ENCODE measurements around the gene NFIA.

The NFIA gene

GRCh38 chr1:61047061-61047460 lies 35.3 kb upstream of the NFIA start:
- no peak for TF ChIP-seq CTCF (IDR thresholded peaks at IDR 0.05; ENCODE audit: unreplicated experiment in 3 of 3)
- Mint-ChIP-seq H3K27ac (no peak overlapping the region), H3K36me3 (ENCODE audit: low read depth) (no peaks in the 10 kb centered on the region), H3K27me3 (ENCODE audit: low read depth) (peaks cover 28% of the 10 kb centered on the region), H3K4me3 (peak overlapping the region in 1 of 3 experiments; percentile 5), H3K4me1 (peaks cover 19% of the 10 kb centered on the region), H3K9me3 (no peaks in the 10 kb centered on the region)

GRCh38 chr1:61049850-61050540 lies 32.4 kb upstream of the NFIA start:
- Mint-ChIP-seq H3K4me1 (peaks cover 37% of the 10 kb centered on the region), H3K4me3 (peak overlapping the region; percentile 83 to 90 (median 88)), H3K36me3 (ENCODE audit: low read depth) (no peaks in the 10 kb centered on the region), H3K27ac (peak overlapping the region; percentile 75 to 91 (median 83)), H3K27me3 (ENCODE audit: low read depth) (peaks cover 39% of the 10 kb centered on the region), H3K9me3 (no peaks in the 10 kb centered on the region)
- peak; percentile 97 to 99 (median 97) for TF ChIP-seq CTCF (IDR thresholded peaks at IDR 0.05; ENCODE audit: unreplicated experiment in 3 of 3)

- Mint-ChIP-seq H3K36me3 (ENCODE audit: low read depth) (no peaks in the 10 kb centered on the region), H3K4me1 (peaks cover 45% of the 10 kb centered on the region), H3K9me3 (no peaks in the 10 kb centered on the region), H3K27me3 (ENCODE audit: low read depth) (peaks cover 44% of the 10 kb centered on the region), H3K27ac (peak overlapping the region; percentile 88 to 100 (median 98)), H3K4me3 (peak overlapping the region; percentile 85 to 92 (median 90))
- TF ChIP-seq CTCF (IDR thresholded peaks at IDR 0.05; ENCODE audit: unreplicated experiment in 3 of 3): no peak
These were observed 31.6 kb upstream of the NFIA start for GRCh38 chr1:61050541-61051442.

GRCh38 chr1:61051443-61051718 lies 31.0 kb upstream of the NFIA start:
- H3K36me3 Mint-ChIP-seq (ENCODE audit: low read depth): no peaks in the 10 kb centered on the region
- peak overlapping the region; percentile 85 to 92 (median 89) for H3K4me3 Mint-ChIP-seq
- H3K4me1 Mint-ChIP-seq: peaks cover 51% of the 10 kb centered on the region
- H3K27me3 Mint-ChIP-seq (ENCODE audit: low read depth): peaks cover 44% of the 10 kb centered on the region
- no peak for TF ChIP-seq CTCF (IDR thresholded peaks at IDR 0.05; ENCODE audit: unreplicated experiment in 3 of 3)
- H3K9me3 Mint-ChIP-seq: no peaks in the 10 kb centered on the region
- peak overlapping the region; percentile 88 to 100 (median 98) for H3K27ac Mint-ChIP-seq

- peak overlapping the region; percentile 88 to 100 (median 98) for H3K27ac Mint-ChIP-seq
- no peak for TF ChIP-seq CTCF (IDR thresholded peaks at IDR 0.05; ENCODE audit: unreplicated experiment in 3 of 3)
- no peaks in the 10 kb centered on the region for H3K36me3 Mint-ChIP-seq (ENCODE audit: low read depth)
- H3K4me3 Mint-ChIP-seq: peak overlapping the region; percentile 85 to 92 (median 89)
- peaks cover 49% of the 10 kb centered on the region for H3K27me3 Mint-ChIP-seq (ENCODE audit: low read depth)
- H3K4me1 Mint-ChIP-seq: peaks cover 56% of the 10 kb centered on the region
- H3K9me3 Mint-ChIP-seq: no peaks in the 10 kb centered on the region
These were observed 30.5 kb upstream of the NFIA start for GRCh38 chr1:61051719-61052394.

Data from nephron (organoid).